HG02852 (cell line): ENCODE data around the gene FZR1.

Source experiments
- ATAC-seq: cut with Tn5 transposase; IDR thresholded peaks from one replicate; pipeline ENCODE4 v1.9.1; 2021; ENCODE audit warnings: mild to moderate bottlenecking, moderate library complexity; ENCODE audit not compliant: unreplicated experiment

FZR1 gene

DNA sequence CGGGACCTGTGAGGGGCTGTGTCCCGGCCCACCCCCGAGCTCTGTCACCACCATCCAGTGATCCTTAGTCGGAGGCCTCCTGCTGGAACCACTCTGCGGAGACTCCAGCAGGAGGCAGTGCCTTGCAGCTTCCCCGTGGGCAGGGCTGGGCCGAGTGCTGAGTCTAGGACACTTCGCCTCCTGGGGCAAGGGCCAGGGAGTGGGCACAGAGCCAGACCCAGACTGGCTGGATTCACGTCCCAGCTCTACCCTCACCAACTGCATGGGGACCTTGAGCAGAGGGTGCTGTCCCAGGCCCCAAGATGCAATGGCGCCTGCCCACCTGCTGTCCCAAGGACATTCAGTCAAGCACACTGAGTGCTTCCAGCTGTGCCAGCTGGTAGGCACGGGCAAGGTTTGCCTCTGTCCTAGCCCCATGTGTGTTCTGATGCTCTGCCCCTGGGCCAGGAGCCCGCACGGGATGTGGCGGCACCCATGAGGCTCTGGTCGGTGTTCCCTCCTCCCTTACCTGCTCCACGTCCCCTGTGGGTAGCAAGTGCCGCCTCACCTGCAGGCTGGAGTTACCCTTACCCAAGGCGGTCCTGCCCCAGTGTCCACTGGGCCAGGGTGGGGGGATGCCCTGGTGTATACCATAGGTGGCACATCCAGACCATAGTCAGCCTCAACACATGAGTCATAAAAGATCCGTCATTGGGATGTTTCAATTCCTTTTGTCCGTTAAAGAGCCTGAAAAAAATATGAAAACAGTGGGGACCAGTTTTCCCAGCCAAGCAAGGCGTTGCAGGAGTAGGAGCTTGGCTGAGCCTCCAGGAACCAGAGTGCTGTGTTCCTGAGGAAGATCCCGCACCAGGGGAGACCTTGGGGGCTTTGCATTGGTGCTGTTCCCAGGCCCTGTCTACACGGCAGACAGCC lies 7.4 kb downstream of the FZR1 start:
- no peak for ATAC-seq

DNA sequence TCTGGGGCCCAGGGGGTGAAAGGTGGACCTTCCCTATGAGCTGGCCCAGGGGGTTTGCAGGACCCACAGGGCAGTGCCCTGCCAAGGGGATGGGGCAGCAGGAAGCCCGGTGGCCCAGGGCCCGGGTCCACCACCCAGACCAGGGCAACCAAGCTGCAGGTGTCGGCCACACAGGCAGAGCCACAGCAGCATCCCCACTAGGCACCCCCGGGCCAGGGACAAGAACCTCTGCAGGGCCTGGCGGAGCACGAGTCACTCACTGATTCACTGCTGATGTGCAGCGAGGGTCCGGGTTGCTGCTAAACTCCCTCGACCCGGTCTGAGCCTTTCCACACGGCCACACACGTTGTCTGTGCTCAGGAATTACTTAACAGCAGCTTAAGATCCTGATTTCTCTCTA lies 8.8 kb downstream of the FZR1 start:
- ATAC-seq = no peak

DNA sequence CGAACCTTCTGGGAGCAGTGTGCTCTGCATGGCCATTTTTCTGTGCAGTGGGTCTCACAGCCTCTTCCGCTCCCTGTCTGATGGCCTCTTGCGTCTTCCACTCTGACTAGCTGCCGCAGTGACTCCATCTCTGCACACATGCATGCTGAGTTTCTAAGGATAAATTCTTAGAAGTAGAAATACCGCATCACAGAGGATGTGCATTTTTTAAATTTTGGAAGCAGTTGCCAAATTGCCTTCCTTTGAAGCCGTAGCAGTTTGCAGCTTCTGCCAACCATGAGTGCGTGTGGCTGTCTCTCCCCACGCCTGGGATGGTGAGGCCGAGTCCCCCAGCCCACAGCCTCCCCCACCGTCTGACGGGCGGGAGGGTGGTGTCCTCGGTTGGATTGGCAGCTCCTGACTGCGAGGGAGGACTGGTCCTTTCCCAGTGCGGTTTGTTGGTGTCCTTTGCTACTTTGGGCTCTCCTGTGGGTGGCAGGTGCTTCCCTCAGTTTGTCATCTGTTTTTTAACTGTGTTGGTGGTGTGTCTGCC lies 9.8 kb downstream of the FZR1 start:
- ATAC-seq = no peak

DNA sequence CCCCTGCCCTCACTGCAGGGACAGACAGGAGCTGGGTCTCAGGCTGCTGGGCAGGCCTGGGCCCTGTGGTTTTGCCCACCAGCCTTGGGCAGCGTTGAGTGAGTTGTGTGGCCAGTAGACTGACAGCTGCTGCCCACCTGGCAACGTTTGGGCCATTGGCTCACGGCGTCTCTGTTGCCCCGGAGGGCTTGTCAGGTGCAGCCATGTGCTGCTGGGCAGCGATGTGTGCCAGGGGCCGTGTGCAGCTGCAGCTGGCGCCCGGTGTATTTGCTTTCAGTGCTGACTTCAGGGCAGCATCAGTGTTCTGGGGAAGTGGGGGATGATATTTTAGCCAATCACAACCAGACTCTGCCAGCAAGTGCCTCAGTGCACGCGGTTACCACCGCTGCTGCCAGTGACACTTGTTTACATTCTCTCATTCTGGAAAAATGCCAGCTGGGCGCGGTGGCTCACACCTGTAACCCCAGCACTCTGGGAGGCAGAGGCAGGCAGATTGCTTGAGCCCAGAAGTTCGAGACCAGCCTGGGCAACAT lies 10.6 kb downstream of the FZR1 start:
- no peak for ATAC-seq

DNA sequence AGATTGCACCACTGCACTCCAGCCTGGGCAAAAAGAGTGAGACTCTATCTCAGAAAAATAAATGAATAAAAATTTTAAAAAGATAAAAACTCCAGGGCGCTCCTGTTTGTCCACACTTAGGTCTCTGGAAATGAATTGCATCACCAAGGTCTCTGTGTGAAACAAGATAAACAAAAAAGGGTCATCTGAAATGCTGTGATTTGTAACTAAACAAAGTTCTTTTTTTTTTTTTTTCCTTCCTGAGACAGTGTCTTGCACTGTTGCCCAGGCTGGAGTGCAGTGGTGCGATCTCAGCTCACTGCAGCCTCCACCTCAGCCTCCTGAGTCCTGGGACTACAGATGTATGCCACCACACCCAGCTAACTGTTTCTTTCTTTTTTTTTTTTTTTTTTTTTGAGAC lies 11.5 kb downstream of the FZR1 start:
- ATAC-seq = no peak

DNA sequence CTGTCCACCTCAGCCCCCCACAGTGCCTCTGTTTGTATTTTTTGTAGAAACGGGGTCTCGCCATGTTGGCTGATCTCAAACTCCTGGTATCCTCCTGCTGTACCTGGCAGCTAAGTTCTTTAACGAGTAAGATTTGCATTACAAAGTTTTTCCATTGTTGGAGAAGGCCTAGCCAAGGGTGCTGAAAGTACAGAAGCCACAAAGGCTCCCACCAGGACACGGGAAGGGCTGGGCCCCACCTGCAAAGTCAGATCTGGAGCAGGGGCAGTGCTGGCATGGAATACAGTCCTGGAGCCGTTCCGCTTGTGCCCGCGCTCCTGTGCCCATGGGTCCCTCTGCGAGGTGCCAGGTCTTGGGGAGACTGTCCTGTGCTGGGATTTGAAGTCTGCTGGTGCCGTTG lies 12.1 kb downstream of the FZR1 start:
- no peak for ATAC-seq

DNA sequence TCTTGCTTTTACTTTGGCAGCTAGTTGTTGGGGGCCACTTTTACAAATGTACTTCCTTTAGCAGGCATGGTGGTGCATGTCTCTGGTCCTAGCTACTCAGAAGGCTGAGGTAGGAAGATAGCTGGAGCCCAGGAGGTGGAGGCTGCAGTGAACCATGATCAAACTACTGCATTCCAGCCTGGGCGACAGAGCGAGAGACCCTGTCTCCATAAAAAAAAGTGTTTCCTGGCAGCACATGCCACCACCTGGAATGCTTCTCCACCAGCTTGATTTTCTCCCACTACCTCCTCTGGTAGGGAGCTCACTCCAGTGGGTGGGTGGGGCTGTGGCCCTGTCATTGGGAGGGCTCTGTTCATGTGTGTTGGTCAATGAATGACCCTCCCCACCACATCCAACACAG lies 12.5 kb downstream of the FZR1 start:
- no peak for ATAC-seq

DNA sequence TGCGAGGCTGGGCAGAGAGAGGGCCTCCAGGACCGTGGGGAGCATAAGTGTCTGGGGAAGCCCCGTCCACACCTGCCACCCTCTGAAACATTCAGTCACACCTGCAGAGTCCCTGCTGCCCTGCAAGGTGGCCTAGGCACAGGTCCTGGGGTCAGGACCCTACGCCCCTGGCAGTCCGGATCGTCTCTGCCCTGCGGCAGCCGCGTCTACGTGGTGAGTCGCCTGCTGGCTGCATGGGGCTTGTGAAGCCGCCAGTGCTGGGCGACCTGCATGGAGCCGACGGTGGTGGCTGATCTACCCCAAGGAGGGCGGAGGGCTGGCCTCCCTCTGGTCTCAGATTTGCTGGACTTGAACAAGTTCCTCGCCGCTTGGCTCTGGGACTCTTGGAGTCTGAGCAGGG lies 13.0 kb downstream of the FZR1 start:
- no peak for ATAC-seq

DNA sequence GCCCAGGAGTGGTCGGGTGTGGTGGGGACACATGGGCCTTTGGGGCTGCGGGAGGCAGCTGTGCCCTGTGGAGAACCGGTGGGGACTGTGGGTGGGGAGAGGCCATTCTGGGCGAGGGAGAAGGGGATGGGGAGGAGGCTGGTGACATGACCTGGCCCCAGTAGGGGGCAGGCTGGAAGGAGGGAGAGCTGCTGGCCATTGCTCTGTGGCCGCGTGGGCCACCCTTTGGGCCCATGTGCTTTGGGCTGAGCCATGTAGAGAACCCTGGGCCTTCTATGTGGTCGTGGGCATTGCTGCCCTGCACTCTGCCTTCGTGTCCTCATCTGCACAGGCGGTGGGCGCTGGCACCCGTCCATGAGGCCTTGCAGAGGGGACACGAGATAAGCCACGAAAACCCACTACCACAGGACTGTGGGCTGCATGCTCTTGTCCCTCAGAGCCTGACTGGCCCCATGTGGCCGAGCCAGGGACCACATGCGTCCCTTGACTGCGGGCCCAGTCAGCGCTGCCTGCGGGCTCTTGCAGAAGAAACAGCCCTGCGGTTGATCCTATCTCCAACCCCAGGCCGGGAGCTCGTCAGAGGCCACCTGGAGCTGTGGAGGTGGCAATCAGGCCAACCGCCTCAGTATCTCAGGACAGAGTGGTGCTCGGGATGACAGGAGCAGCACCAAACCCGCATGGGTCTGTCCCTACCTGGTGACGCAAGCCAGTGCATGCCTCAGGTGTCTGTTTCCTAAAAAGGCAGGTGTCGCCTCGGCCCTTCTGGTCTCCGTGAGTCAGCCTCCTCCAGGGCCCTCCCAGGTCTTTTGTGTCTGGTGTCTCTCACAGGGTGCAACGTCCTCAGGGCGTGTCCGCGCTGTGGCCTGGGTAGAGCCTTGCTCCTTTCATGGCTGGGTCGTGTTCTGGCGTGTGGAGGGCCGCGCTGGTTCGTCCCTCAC lies 14.3 kb downstream of the FZR1 start:
- ATAC-seq = no peak

DNA sequence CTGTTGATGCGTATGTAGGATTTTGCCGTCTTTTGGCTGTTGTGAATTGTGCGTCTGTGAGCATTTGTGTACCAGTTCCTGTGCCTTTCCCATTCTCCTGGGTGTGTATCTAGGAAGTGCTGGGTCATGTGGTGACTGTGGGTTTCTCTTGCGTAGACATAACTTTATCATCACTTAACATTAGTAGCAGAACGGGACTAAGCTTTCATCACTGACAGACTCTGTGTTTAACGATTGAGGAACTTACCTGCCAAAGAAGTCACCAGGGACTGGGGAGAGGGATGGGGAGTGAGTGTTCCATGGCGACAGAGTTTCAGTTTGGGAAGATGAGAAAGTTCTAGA lies 15.0 kb downstream of the FZR1 start:
- ATAC-seq = no peak

DNA sequence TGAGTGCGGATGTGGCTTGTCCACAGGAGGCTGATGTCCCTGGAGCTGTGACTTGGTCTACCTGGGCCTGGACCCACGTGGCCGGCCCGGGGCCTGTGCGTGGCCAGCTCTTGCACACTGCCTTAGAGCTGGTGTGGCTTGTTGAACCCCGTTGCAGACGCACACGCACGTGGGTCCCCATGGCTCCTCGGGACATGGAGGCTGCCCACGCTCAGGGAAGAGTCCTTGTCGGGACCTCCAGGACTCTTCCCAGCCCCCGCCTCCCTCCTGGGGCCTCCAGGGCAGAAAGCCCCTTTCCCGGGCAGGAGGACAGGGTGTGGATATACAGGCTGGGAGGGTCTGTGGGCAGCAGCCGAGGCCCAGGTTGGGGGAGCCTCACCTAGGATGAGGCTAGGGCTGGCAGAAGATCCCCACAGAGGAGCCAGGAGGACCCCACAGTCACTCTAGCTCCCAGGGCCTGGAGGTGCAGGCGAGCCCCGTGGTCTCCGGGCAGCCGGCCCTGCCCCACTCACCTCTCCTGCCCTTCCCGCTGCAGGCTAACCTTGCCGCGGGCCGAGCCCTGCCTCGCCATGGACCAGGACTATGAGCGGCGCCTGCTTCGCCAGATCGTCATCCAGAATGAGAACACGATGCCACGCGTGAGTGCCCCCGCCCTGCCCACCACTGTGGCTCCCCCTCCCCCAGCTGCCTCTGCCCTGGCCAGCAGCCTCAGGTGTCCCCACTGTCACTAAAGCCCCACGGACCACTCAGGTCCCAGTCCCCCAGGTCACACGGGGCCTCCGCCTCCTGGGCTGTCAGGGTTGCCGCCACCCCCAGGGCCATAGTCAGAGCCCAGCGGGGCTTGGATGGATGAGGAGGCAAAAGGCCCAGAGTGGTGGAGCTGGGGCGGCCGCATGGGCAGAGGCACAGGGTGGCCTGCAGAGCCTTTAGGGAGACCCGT lies 16.6 kb downstream of the FZR1 start:
- ATAC-seq = no peak

DNA sequence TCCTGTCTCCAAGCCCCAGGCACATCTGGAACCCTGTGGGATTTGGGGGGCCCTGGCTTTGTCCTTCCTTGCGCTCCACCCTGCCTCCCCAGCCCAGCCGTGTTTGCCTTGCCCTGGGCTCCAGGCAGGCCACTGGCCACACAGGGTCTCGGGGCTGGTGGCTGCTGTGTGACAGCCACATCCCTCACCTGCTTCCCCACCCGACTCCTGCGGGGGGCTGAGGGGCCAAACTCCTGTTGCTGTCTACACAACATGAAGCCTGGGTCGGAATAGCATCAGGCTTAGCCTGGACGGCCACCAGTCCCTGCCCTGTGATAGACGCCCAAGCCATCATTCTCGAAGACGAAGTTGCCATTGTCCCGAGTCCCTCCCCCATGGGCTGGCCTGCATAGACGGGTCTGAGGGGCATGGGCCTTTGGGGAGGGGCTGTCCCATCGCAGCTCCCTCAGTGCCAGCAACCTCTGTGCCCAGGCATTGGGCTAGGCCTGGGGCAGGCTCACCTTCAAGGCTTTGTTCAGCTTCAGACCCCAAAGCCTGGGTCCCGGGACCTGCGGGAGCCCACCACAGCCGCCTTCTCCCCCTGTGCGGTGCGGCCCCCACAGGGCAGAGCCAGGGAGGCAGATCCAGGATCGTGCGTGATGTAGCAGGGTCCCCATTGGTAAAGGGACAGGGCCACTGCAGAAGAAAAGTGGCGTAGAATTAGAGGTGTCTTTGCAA lies 17.4 kb downstream of the FZR1 start:
- ATAC-seq = no peak

DNA sequence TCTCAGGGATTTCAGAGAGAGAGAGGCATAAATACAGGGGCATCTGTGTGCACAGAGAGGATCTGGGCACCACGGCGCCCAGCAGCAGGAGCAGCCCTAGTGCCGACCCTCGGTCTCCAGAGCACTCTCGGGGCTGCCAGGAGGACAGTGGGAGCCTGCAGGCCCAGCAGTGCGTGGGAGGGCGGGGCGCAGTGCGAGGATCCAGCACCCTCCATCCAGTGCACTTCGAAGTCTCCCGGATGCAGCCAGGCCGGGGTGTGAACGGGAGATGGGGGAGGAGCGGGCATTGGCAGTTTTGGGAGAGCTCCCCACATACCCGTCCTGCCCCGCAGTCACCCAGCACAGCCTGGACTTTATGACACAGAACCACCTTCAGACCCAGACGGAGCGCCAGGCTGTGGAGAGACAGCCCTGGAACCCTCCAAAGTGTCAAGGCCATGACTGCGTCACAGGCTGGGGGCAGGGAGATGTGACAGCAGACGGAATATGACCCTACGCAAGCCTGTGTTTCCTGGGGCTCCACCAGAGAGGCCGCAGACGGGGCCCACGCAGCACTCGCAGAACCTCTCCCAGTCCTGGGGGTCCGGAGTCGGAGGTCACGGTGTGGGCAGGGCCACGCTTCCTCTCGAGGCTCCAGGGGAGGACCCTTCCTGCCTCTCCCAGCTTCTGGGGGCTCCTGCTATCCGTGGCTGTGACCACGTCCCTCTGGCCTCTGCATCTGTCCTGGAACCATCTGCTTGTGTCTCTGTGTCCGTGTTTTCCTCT lies 18.1 kb downstream of the FZR1 start:
- ATAC-seq = no peak

DNA sequence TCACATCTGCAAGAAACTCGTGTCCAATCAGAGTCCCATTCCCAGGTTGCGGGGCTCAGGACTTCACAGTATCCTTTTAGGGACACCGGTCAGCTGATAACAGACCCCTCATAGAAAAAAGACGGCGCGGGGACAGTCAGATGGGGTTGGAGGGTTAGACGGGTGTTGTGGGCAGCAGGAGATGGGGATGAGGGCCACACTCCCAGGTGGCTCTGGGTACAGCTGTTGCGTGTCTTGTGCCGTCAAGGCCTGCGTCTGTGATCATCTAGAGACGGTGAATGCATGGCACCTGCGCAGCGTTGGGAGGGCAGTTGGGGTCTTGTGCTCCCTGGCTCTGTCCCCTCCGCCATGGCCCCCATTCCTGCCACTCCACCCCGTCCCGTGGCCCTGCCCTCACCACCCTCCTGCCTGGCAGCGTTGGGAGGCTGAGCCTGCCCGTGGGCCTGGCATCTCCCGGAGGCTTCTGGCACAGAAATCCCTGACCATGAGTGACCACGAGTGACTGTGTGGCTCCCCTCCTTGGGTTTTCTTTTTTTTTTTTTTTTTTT lies 18.9 kb downstream of the FZR1 start:
- ATAC-seq = no peak

DNA sequence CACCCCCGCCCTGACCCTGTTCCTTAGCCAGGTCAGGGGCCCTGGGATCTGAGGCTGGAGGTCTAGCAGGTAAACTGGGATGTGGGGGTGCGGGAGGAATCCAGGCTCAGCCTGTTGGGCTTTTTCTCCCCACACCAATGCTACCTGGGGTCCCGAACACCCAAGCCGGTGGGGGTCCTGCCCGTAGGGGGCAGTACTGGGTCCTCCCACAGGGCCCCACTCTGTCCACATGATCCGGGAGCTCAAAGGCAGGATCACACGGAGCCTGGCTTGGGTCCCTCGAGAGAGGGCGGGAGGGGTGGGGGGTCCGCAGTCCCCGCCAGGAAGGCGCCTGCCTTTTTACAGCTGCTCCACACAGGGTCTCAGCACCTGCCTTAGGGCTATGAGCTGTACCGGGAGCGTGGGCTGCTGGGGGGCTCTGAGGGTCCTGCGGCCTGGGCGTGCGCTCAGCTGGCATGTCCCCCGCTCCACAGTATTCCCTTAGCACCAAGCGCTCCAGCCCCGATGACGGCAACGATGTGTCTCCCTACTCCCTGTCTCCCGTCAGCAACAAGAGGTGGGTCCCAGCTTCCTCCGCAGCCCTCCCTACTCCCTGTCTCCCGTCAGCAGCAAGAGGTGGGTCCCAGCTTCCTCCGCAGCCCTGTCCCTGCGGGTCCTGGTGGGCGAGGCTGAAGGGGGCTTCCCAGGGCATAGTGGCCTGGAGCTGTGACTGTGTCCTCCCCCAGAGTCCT lies 20.6 kb downstream of the FZR1 start:
- no peak for ATAC-seq

DNA sequence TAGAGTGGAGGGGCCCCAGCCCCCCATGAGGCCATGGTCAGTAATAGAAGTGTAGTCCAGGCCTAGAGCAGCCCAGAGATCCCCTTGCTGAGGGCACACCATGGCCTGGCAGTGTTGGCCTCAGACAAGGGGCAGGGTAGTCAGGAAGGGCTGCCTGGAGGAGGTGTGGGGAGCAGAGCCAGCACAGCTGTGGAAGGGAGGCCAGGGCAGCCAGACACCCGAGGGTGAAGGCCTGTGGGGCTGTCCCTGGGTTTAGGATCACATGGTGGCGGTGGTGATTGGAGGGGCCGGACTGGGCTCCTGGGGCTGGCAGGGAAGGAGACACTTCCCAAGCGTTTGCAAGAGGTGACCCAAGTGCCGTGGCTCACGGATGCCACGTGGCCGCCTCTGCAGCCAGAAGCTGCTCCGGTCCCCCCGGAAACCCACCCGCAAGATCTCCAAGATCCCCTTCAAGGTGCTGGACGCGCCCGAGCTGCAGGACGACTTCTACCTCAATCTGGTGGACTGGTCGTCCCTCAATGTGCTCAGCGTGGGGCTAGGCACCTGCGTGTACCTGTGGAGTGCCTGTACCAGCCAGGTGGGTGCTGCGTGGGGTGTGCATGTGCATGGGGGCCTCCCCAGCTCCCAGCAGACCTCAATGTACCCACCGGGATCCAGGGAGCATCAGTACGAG lies 21.3 kb downstream of the FZR1 start:
- ATAC-seq = no peak

DNA sequence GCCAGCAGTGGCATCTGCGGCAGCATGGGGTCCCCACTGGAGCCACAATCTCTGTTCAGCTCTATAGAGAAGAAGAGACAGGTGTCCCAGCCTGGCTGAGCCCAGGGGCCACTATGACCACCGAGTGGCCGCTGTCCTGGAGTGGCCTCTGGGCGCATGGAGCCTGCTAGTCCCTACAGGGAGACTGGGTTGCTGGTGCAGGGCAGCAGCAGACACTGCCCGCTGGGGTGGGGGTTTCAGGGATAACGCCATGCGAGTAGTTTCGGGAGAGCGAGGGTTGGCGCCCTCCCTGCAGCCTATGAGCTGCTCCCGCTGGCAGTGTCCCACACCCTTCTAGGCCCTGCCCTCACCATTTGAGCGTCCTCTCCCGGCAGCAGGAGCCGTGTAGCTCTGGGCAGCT lies 22.0 kb downstream of the FZR1 start:
- no peak for ATAC-seq
